ENCODE measurements around the gene IDH2. TPM values are rescaled to one million over a fixed set of nuclear protein-coding genes. Genes with fewer than 3 reads are reported as not detected.

IDH2 gene
- total and polyA plus RNA-seq, 2 of the 13 experiments (the other 11 are each of a cell fraction or from before 2014, with no cell fraction given), result 121 to 145 TPM

DNA sequence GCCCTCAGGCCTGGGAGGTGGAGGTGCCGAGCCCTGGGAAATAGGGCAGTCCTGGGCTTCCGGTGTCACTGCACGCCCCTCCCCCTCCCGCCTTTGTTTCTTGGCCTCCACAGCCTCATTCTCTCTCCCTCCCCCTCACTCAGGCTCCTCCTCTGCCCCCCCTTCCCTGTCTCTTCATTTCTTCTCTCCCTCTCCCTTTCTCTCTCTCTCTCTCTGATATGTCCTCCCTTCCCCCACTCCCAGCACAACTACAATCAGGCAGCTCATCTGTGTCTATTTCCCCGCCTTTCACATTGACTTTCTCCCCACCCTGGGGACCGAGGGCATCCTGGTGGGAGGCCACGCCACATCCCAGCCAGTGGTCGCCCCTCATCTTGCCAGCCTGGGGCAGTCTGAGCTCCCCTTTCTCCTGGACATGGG lies 40.2 kb downstream of the IDH2 start (continued):
- TF ChIP-seq ZNF501 (CRISPR knock-in tag; IDR thresholded peaks at IDR 0.05) (no peak), ZNF75D (CRISPR knock-in tag; IDR thresholded peaks at IDR 0.05; ENCODE audit: borderline replicate concordance) (no peak)
- TF ChIP-seq, protein P1, sequence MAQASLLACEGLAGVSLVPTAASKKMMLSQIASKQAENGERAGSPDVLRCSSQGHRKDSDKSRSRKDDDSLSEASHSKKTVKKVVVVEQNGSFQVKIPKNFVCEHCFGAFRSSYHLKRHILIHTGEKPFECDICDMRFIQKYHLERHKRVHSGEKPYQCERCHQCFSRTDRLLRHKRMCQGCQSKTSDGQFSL (CRISPR knock-in tag; IDR thresholded peaks at IDR 0.05), result no peak
- TF ChIP-seq, protein P2, sequence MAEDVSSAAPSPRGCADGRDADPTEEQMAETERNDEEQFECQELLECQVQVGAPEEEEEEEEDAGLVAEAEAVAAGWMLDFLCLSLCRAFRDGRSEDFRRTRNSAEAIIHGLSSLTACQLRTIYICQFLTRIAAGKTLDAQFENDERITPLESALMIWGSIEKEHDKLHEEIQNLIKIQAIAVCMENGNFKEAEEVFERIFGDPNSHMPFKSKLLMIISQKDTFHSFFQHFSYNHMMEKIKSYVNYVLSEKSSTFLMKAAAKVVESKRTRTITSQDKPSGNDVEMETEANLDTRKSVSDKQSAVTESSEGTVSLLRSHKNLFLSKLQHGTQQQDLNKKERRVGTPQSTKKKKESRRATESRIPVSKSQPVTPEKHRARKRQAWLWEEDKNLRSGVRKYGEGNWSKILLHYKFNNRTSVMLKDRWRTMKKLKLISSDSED (CRISPR knock-in tag; IDR thresholded peaks at IDR 0.05), result no peak

DNA sequence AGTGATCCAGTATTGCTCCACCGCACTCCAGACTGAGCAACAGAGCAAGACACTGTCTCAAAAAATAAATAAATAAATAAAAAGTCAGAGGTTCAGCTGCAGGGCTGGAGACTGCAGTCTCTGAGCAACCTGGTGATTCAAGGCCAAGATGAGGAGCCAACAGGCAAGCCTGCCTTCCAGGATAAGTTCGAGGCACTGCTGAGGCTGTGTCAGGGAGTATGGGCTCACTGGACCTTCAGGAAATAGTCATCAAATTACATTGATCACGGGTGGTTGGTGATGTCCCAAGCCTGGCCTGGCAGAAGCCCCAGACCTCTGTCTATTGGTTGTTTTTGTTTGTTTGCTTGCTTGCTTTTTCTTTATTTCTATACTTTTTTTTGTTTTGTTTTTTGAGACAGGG lies 41.5 kb downstream of the IDH2 start:
- no peak overlapping the region for H3K4me2 ChIP-seq (ENCODE audit: low read depth, low read length)
- no peak overlapping the region for H2AFZ ChIP-seq (ENCODE audit: low read length)
- no peaks in the 10 kb centered on the region for H4K20me1 ChIP-seq (ENCODE audit: insufficient read depth, low read length)
- peaks cover 19% of the 10 kb centered on the region for H3K4me1 ChIP-seq (ENCODE audit: insufficient read depth, low read length)
- ChIA-PET CTCF (ENCODE audit: low intra/inter-chr PET ratio, low total read pairs) (no interaction called here), POLR2A (no interaction called here)
- no peaks in the 10 kb centered on the region for H3K9me3 ChIP-seq (ENCODE audit: low read length)
- intact Hi-C loops (cut with micrococcal nuclease; ENCODE audit: unreplicated experiment) (no loop called here), in situ Hi-C loops (cut with HindIII; ENCODE audit: extremely low pct_ligation_motif_present, low pct_unique_long_range_greater_than_20kb) (no loop called here)
- ATAC-seq, result no peak
- no peak overlapping the region for H3K27ac ChIP-seq (ENCODE audit: extremely low read length, insufficient read depth, low read length)
- no TSS peak for BruUV-seq (replicated peaks)
- FAIRE-seq, result no peak
- no peaks in the 10 kb centered on the region for H3K36me3 ChIP-seq (replicated peaks in 1 of 2; ENCODE audit: control insufficient read depth in 1 of 2, insufficient read depth in 2 of 2, low read length in 2 of 2)
- no peak for DNase-seq (ENCODE audit: low spot score)
- no peak overlapping the region for H3K4me3 ChIP-seq (replicated peaks in 1 of 3; ENCODE audit: insufficient read depth in 1 of 3, low read depth in 2 of 3, low read length in 3 of 3)
- WGBS (ENCODE audit: low lambda C conversion rate), result 88% methylated on average over 3 of the region's 3 CpGs
- H3K9ac ChIP-seq (ENCODE audit: insufficient read depth, low read depth, low read length), result no peak overlapping the region
- peaks cover 3% of the 10 kb centered on the region for H3K79me2 ChIP-seq (ENCODE audit: insufficient read depth, low read length)
- H3K27me3 ChIP-seq (ENCODE audit: control insufficient read depth in 1 of 2, insufficient read depth in 2 of 2, low read length in 2 of 2), result no peaks in the 10 kb centered on the region
- TF ChIP-seq, protein P3, sequence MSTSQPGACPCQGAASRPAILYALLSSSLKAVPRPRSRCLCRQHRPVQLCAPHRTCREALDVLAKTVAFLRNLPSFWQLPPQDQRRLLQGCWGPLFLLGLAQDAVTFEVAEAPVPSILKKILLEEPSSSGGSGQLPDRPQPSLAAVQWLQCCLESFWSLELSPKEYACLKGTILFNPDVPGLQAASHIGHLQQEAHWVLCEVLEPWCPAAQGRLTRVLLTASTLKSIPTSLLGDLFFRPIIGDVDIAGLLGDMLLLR (CRISPR knock-in tag; IDR thresholded peaks at IDR 0.05), result no peak
- TF ChIP-seq ZNF30 (CRISPR knock-in tag; IDR thresholded peaks at IDR 0.05) (no peak), ZNF816 (CRISPR knock-in tag; IDR thresholded peaks at IDR 0.05; ENCODE audit: borderline replicate concordance) (no peak), ZNF775 (CRISPR knock-in tag; IDR thresholded peaks at IDR 0.05; ENCODE audit: borderline replicate concordance) (no peak), ZNF768 (CRISPR knock-in tag; IDR thresholded peaks at IDR 0.05) (no peak), NBN (conservative IDR thresholded peaks at IDR 0.05) (no peak), ZBTB42 (CRISPR knock-in tag; IDR thresholded peaks at IDR 0.05) (no peak), ZNF44 (CRISPR knock-in tag; IDR thresholded peaks at IDR 0.05) (no peak)
- TF ChIP-seq, protein P4, sequence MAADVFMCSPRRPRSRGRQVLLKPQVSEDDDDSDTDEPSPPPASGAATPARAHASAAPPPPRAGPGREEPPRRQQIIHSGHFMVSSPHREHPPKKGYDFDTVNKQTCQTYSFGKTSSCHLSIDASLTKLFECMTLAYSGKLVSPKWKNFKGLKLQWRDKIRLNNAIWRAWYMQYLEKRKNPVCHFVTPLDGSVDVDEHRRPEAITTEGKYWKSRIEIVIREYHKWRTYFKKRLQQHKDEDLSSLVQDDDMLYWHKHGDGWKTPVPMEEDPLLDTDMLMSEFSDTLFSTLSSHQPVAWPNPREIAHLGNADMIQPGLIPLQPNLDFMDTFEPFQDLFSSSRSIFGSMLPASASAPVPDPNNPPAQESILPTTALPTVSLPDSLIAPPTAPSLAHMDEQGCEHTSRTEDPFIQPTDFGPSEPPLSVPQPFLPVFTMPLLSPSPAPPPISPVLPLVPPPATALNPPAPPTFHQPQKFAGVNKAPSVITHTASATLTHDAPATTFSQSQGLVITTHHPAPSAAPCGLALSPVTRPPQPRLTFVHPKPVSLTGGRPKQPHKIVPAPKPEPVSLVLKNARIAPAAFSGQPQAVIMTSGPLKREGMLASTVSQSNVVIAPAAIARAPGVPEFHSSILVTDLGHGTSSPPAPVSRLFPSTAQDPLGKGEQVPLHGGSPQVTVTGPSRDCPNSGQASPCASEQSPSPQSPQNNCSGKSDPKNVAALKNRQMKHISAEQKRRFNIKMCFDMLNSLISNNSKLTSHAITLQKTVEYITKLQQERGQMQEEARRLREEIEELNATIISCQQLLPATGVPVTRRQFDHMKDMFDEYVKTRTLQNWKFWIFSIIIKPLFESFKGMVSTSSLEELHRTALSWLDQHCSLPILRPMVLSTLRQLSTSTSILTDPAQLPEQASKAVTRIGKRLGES (CRISPR knock-in tag; IDR thresholded peaks at IDR 0.05; ENCODE audit: borderline replicate concordance), result no peak
- TF ChIP-seq, protein P5, sequence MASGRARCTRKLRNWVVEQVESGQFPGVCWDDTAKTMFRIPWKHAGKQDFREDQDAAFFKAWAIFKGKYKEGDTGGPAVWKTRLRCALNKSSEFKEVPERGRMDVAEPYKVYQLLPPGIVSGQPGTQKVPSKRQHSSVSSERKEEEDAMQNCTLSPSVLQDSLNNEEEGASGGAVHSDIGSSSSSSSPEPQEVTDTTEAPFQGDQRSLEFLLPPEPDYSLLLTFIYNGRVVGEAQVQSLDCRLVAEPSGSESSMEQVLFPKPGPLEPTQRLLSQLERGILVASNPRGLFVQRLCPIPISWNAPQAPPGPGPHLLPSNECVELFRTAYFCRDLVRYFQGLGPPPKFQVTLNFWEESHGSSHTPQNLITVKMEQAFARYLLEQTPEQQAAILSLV (CRISPR knock-in tag; IDR thresholded peaks at IDR 0.05; ENCODE audit: borderline replicate concordance), result no peak
- TF ChIP-seq, protein P6, sequence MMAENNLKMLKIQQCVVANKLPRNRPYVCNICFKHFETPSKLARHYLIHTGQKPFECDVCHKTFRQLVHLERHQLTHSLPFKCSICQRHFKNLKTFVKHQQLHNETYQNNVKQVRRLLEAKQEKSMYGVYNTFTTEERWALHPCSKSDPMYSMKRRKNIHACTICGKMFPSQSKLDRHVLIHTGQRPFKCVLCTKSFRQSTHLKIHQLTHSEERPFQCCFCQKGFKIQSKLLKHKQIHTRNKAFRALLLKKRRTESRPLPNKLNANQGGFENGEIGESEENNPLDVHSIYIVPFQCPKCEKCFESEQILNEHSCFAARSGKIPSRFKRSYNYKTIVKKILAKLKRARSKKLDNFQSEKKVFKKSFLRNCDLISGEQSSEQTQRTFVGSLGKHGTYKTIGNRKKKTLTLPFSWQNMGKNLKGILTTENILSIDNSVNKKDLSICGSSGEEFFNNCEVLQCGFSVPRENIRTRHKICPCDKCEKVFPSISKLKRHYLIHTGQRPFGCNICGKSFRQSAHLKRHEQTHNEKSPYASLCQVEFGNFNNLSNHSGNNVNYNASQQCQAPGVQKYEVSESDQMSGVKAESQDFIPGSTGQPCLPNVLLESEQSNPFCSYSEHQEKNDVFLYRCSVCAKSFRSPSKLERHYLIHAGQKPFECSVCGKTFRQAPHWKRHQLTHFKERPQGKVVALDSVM (CRISPR knock-in tag; IDR thresholded peaks at IDR 0.05), result no peak
- TF ChIP-seq, protein P1 (CRISPR knock-in tag; IDR thresholded peaks at IDR 0.05), result no peak
